ENCODE measurements around the gene HOXD9.

- no peak for TF ChIP-seq CTCF (IDR thresholded peaks at IDR 0.05)
- no peak for TF ChIP-seq POLR2A (IDR thresholded peaks at IDR 0.05)
- TF ChIP-seq EP300 (IDR thresholded peaks at IDR 0.05): no peak
- no peak for TF ChIP-seq POLR2AphosphoS5 (IDR thresholded peaks at IDR 0.05)
These were observed 29.2 kb upstream of the HOXD9 start for GRCh38 chr2:176093145-176093897.

Data from stomach (tissue), 4 donors.